GM19099 (cell line): ENCODE measurements around the gene METTL22.

ENCODE experiments used
- POLR2A ChIP-seq: IDR thresholded peaks from 3 replicates; pipeline ENCODE4 v1.6.1; 2011; ENCODE audit warnings: low read depth; ENCODE audit not compliant: insufficient read length; ENCODE audit errors: extremely low read depth

Gene METTL22

GRCh38 chr16:8667492-8667891 is 46.0 kb downstream of the METTL22 start:
- TF ChIP-seq POLR2A = no peak

- TF ChIP-seq POLR2A = no peak
These were observed 46.6 kb downstream of the METTL22 start for GRCh38 chr16:8668113-8668512.

GRCh38 chr16:8669481-8669880 is 48.0 kb downstream of the METTL22 start:
- TF ChIP-seq POLR2A = no peak

- TF ChIP-seq POLR2A = no peak
These were observed 48.6 kb downstream of the METTL22 start for GRCh38 chr16:8670014-8670560.

- no peak for TF ChIP-seq POLR2A
These were observed 52.3 kb downstream of the METTL22 start for GRCh38 chr16:8673611-8674412.

- peak; percentile 36 for TF ChIP-seq POLR2A
These were observed 53.0 kb downstream of the METTL22 start, which contains the start of gene ABAT for GRCh38 chr16:8674413-8675022. TSS of gene ABAT (plus strand) at chr16:8674617. CDS start at chr16:8735740, 61,123 bp downstream.

- no peak for TF ChIP-seq POLR2A
These were observed 54.0 kb downstream of the METTL22 start for GRCh38 chr16:8675183-8676159.

- no peak for TF ChIP-seq POLR2A
These were observed 54.7 kb downstream of the METTL22 start for GRCh38 chr16:8676160-8676547.

GRCh38 chr16:8676737-8677375 is 55.4 kb downstream of the METTL22 start:
- TF ChIP-seq POLR2A = no peak

- no peak for TF ChIP-seq POLR2A
These were observed 56.0 kb downstream of the METTL22 start for GRCh38 chr16:8677481-8677880.

- no peak for TF ChIP-seq POLR2A
These were observed 56.8 kb downstream of the METTL22 start for GRCh38 chr16:8678068-8678927.

GRCh38 chr16:8679151-8679550 is 57.7 kb downstream of the METTL22 start:
- no peak for TF ChIP-seq POLR2A

- TF ChIP-seq POLR2A = no peak
These were observed 61.2 kb downstream of the METTL22 start for GRCh38 chr16:8682551-8683259.
